ENCODE results near the gene TRHDE. TPM values are rescaled to one million over a fixed set of nuclear protein-coding genes. Genes with fewer than 3 reads are reported as not detected.

TRHDE gene
- total RNA-seq, 1 experiment from 2014 or later, result 5.5 TPM

DNA sequence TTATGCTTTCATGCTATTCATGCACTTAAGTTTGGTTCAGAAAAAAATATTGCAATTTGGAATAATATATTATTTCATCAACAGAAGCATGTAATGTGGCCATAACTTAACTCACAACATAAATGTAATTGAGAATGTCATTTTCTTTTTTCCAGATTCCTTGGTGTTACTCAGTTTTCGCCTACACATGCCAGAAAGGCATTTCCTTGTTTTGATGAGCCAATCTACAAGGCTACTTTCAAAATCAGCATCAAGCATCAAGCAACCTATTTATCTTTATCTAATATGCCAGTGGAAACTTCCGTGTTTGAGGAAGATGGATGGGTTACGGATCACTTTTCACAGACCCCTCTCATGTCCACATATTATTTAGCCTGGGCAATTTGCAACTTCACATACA is 14.4 kb downstream of the TRHDE start:
- Mint-ChIP-seq H3K27me3 (ENCODE audit: low read depth) (no peaks in the 10 kb centered on the region), H3K27ac (no peak overlapping the region), H3K4me1 (peaks cover 11% of the 10 kb centered on the region), H3K36me3 (peaks cover 3% of the 10 kb centered on the region; the same call in 1 of the 2 replicates), H3K4me3 (no peak overlapping the region), H3K9me3 (peaks cover 9% of the 10 kb centered on the region)
- POLR2A ChIA-PET, result no interaction called here
- TF ChIP-seq, protein P1, sequence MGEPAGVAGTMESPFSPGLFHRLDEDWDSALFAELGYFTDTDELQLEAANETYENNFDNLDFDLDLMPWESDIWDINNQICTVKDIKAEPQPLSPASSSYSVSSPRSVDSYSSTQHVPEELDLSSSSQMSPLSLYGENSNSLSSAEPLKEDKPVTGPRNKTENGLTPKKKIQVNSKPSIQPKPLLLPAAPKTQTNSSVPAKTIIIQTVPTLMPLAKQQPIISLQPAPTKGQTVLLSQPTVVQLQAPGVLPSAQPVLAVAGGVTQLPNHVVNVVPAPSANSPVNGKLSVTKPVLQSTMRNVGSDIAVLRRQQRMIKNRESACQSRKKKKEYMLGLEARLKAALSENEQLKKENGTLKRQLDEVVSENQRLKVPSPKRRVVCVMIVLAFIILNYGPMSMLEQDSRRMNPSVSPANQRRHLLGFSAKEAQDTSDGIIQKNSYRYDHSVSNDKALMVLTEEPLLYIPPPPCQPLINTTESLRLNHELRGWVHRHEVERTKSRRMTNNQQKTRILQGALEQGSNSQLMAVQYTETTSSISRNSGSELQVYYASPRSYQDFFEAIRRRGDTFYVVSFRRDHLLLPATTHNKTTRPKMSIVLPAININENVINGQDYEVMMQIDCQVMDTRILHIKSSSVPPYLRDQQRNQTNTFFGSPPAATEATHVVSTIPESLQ (CRISPR knock-in tag; IDR thresholded peaks at IDR 0.05), result no peak
- TF ChIP-seq, protein P2, sequence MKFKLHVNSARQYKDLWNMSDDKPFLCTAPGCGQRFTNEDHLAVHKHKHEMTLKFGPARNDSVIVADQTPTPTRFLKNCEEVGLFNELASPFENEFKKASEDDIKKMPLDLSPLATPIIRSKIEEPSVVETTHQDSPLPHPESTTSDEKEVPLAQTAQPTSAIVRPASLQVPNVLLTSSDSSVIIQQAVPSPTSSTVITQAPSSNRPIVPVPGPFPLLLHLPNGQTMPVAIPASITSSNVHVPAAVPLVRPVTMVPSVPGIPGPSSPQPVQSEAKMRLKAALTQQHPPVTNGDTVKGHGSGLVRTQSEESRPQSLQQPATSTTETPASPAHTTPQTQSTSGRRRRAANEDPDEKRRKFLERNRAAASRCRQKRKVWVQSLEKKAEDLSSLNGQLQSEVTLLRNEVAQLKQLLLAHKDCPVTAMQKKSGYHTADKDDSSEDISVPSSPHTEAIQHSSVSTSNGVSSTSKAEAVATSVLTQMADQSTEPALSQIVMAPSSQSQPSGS (CRISPR knock-in tag; IDR thresholded peaks at IDR 0.05; ENCODE audit: borderline replicate concordance, low read depth), result no peak
- TF ChIP-seq, protein P3, sequence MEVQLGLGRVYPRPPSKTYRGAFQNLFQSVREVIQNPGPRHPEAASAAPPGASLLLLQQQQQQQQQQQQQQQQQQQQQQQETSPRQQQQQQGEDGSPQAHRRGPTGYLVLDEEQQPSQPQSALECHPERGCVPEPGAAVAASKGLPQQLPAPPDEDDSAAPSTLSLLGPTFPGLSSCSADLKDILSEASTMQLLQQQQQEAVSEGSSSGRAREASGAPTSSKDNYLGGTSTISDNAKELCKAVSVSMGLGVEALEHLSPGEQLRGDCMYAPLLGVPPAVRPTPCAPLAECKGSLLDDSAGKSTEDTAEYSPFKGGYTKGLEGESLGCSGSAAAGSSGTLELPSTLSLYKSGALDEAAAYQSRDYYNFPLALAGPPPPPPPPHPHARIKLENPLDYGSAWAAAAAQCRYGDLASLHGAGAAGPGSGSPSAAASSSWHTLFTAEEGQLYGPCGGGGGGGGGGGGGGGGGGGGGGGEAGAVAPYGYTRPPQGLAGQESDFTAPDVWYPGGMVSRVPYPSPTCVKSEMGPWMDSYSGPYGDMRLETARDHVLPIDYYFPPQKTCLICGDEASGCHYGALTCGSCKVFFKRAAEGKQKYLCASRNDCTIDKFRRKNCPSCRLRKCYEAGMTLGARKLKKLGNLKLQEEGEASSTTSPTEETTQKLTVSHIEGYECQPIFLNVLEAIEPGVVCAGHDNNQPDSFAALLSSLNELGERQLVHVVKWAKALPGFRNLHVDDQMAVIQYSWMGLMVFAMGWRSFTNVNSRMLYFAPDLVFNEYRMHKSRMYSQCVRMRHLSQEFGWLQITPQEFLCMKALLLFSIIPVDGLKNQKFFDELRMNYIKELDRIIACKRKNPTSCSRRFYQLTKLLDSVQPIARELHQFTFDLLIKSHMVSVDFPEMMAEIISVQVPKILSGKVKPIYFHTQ (CRISPR knock-in tag; IDR thresholded peaks at IDR 0.05), result no peak
- no peak for TF ChIP-seq ETV6 (CRISPR knock-in tag; IDR thresholded peaks at IDR 0.05)
- TF ChIP-seq TEAD1 (CRISPR knock-in tag; IDR thresholded peaks at IDR 0.05), result no peak
- TF ChIP-seq, protein P4, sequence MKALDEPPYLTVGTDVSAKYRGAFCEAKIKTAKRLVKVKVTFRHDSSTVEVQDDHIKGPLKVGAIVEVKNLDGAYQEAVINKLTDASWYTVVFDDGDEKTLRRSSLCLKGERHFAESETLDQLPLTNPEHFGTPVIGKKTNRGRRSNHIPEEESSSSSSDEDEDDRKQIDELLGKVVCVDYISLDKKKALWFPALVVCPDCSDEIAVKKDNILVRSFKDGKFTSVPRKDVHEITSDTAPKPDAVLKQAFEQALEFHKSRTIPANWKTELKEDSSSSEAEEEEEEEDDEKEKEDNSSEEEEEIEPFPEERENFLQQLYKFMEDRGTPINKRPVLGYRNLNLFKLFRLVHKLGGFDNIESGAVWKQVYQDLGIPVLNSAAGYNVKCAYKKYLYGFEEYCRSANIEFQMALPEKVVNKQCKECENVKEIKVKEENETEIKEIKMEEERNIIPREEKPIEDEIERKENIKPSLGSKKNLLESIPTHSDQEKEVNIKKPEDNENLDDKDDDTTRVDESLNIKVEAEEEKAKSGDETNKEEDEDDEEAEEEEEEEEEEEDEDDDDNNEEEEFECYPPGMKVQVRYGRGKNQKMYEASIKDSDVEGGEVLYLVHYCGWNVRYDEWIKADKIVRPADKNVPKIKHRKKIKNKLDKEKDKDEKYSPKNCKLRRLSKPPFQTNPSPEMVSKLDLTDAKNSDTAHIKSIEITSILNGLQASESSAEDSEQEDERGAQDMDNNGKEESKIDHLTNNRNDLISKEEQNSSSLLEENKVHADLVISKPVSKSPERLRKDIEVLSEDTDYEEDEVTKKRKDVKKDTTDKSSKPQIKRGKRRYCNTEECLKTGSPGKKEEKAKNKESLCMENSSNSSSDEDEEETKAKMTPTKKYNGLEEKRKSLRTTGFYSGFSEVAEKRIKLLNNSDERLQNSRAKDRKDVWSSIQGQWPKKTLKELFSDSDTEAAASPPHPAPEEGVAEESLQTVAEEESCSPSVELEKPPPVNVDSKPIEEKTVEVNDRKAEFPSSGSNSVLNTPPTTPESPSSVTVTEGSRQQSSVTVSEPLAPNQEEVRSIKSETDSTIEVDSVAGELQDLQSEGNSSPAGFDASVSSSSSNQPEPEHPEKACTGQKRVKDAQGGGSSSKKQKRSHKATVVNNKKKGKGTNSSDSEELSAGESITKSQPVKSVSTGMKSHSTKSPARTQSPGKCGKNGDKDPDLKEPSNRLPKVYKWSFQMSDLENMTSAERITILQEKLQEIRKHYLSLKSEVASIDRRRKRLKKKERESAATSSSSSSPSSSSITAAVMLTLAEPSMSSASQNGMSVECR (CRISPR knock-in tag; IDR thresholded peaks at IDR 0.05; ENCODE audit: borderline replicate concordance), result no peak
- TF ChIP-seq, protein P5, sequence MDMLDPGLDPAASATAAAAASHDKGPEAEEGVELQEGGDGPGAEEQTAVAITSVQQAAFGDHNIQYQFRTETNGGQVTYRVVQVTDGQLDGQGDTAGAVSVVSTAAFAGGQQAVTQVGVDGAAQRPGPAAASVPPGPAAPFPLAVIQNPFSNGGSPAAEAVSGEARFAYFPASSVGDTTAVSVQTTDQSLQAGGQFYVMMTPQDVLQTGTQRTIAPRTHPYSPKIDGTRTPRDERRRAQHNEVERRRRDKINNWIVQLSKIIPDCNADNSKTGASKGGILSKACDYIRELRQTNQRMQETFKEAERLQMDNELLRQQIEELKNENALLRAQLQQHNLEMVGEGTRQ (CRISPR knock-in tag; IDR thresholded peaks at IDR 0.05), result no peak
- DNase-seq (ENCODE audit: low spot score) (no peak), ATAC-seq (no peak)
- CTCF ChIA-PET, result no interaction called here

DNA sequence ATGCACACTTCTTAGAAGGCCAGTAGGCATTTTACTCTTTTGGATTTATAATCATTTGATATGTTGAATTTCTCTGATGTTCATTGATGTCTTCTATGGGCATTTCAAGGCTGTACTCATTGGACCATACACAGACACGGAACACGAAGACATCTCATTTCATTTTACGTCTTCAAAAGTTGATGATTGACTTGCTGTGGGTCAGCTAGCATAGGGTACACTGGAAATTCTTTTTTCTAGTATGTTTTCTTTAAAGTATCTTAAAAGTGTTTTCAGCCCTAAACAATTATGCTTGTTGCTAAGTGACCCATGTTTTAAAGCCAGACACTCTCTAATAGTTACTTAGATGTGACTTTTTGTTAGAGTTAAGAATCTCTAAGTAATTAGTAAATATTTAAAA is 16.3 kb downstream of the TRHDE start:
- CTCF ChIA-PET, result interaction anchor here (1.3 kb wide), 1 partner anchor 14 kb away, joined by 3 read pairs; no protein-coding TSS in a partner anchor
- Mint-ChIP-seq H3K27me3 (ENCODE audit: low read depth) (no peaks in the 10 kb centered on the region), H3K9me3 (peaks cover 9% of the 10 kb centered on the region), H3K4me3 (no peak overlapping the region), H3K36me3 (peaks cover 3% of the 10 kb centered on the region; the same call in 1 of the 2 replicates), H3K4me1 (peaks cover 4% of the 10 kb centered on the region), H3K27ac (no peak overlapping the region)
- no peak for ATAC-seq
- DNase-seq (ENCODE audit: low spot score), result no peak
- POLR2A ChIA-PET, result no interaction called here
- TF ChIP-seq OVOL2 (CRISPR knock-in tag; IDR thresholded peaks at IDR 0.05; ENCODE audit: borderline replicate concordance), result no peak
- TF ChIP-seq, protein P4 (CRISPR knock-in tag; IDR thresholded peaks at IDR 0.05; ENCODE audit: borderline replicate concordance), result no peak
- no peak for TF ChIP-seq SMAD4 (CRISPR knock-in tag; IDR thresholded peaks at IDR 0.05)
- TF ChIP-seq, protein P6, sequence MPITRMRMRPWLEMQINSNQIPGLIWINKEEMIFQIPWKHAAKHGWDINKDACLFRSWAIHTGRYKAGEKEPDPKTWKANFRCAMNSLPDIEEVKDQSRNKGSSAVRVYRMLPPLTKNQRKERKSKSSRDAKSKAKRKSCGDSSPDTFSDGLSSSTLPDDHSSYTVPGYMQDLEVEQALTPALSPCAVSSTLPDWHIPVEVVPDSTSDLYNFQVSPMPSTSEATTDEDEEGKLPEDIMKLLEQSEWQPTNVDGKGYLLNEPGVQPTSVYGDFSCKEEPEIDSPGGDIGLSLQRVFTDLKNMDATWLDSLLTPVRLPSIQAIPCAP (CRISPR knock-in tag; IDR thresholded peaks at IDR 0.05), result no peak
- TF ChIP-seq, protein P7, sequence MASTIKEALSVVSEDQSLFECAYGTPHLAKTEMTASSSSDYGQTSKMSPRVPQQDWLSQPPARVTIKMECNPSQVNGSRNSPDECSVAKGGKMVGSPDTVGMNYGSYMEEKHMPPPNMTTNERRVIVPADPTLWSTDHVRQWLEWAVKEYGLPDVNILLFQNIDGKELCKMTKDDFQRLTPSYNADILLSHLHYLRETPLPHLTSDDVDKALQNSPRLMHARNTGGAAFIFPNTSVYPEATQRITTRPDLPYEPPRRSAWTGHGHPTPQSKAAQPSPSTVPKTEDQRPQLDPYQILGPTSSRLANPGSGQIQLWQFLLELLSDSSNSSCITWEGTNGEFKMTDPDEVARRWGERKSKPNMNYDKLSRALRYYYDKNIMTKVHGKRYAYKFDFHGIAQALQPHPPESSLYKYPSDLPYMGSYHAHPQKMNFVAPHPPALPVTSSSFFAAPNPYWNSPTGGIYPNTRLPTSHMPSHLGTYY (CRISPR knock-in tag; IDR thresholded peaks at IDR 0.05), result no peak
- no peak for TF ChIP-seq FOXJ3 (CRISPR knock-in tag; IDR thresholded peaks at IDR 0.05; ENCODE audit: borderline replicate concordance)
- TF ChIP-seq, protein P8, sequence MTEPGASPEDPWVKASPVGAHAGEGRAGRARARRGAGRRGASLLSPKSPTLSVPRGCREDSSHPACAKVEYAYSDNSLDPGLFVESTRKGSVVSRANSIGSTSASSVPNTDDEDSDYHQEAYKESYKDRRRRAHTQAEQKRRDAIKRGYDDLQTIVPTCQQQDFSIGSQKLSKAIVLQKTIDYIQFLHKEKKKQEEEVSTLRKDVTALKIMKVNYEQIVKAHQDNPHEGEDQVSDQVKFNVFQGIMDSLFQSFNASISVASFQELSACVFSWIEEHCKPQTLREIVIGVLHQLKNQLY (CRISPR knock-in tag; IDR thresholded peaks at IDR 0.05), result no peak
- TF ChIP-seq NR1H2 (CRISPR knock-in tag; IDR thresholded peaks at IDR 0.05), result no peak
- TF ChIP-seq JUN (CRISPR knock-in tag; IDR thresholded peaks at IDR 0.05), result no peak
